Activated CD4-positive, alpha-beta T cell treated with anti-CD3 and anti-CD28 coated beads for 24 hours (primary cell): ENCODE data around the gene KLRF2.
"Not testable (repeated sequence)": the region's sequence is repeated elsewhere in the genome, so short reads cannot be mapped to it uniquely, and the experiment has no call there.

Source experiments
- DNase-seq, 2 donors: peaks; one replicate each; pipeline ENCODE4 v3.0.0-alpha.2; 2020; ENCODE audit warnings: low read depth in 2 of 2

KLRF2 gene, protein sequence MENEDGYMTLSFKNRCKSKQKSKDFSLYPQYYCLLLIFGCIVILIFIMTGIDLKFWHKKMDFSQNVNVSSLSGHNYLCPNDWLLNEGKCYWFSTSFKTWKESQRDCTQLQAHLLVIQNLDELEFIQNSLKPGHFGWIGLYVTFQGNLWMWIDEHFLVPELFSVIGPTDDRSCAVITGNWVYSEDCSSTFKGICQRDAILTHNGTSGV

GRCh38 chr12:9881246-9881645, at the start of gene KLRF2:
Gene KLRF2, plus strand, starts transcription at chr12:9881489. Its CDS starts 107 bp downstream, at chr12:9881596.
- DNase-seq = no peak

DNA sequence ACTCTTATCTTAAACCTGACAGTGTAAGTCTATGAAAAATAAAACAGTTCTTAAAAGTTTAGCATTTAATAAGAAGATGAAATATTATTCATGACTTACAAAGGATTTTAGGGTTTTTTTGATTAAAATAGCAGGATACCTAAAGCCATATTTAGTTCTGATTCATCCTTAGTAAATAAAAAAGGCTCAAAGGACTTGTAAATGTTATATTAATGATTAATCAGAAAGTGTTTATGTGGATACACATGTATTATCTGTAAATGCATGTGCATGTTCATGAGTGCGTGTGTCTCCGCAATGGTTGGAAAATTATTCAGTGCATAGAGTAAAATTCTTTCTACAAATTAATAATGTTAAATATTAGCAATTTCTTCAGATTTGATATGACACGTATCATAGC, 49.6 kb upstream of the KLRF2 start:
- DNase-seq = no peak

- no peak for DNase-seq
Measured at GRCh38 chr12:9843407-9843806, 37.9 kb upstream of the KLRF2 start.

DNA sequence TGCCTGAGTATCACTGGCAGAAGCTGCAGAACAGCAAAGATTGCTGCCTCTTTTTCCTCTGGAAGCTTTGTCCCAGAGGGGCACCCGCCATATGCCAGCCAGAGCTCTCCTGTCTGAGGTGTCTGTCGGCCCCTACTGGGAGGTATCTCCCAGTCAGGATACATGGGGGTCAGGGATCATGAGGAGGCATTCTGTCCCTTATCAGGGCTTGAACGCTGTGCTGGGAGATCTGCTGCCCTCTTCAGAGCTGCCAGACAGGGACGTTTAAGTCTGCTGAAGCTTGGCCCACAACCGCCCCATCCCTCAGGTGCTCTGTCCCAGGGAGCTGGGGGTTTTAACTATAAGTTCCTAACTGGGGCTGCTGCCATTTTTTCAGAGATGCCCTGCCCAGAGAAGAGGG, 32.4 kb upstream of the KLRF2 start:
- DNase-seq = no peak

DNA sequence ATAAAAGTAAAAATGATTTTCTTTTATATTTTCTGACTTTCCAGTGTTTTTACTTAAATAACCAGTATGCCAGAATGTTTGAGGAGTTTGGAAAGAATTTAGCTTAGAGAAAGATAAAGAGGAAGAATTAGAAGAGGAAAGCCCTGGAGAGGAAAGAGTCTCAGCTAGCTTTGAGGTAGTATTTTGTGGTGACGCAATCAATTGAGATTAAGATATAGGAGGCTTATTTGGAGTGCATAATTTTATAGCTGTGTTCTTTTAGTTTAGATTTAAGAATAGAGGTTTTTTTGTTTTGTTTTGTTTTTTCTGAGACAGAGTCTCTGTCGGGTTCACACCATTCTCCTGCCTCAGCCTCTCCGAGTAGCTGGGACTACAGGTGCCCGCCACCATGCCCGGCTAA, 30.2 kb upstream of the KLRF2 start:
- no peak for DNase-seq

DNA sequence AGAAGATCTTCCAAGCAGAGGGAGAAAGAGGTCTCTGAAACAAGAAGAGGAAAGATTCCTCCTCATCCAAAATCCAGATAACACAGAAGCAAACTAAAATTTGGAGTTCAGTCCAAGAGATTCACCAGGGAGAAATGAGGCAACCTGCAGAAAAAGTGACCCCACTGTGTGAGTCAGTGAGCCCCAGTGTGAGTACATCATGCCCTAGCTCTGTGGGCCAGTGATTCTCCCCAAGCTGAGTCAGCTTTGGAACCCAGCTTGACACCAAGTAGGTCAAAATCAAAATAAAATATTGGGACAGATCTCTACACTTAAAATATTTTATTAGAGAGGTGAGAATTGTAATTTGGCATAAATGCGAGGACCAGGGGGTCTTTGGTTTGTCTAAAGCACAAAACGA, 29.4 kb upstream of the KLRF2 start:
- no peak for DNase-seq

GRCh38 chr12:9856151-9856550, 25.1 kb upstream of the KLRF2 start:
- DNase-seq = no peak

- DNase-seq = no peak
Measured at GRCh38 chr12:9856894-9857293, 24.4 kb upstream of the KLRF2 start.

GRCh38 chr12:9858135-9858534, 23.2 kb upstream of the KLRF2 start:
- DNase-seq = no peak

GRCh38 chr12:9864913-9865675, 16.2 kb upstream of the KLRF2 start:
- no peak for DNase-seq

DNA sequence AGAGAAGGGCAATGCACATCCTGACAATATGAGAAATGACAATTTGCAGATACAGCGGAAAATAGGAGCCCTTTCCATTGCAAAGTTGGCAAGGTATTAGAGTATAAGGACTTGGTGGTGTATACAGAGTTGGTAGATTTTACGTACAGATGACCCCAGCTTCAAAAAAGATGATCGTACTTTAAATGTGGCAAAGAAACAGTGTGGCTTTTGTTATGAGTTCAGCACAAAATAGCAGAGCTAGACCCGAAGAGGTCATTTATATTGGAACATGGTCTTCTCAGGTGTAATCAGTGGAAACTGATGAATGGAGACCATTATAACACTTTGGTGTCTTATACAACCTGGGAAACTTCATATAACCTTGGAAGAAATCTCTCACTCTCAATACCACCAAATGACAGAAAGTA, 14.4 kb upstream of the KLRF2 start:
- no peak for DNase-seq

DNA sequence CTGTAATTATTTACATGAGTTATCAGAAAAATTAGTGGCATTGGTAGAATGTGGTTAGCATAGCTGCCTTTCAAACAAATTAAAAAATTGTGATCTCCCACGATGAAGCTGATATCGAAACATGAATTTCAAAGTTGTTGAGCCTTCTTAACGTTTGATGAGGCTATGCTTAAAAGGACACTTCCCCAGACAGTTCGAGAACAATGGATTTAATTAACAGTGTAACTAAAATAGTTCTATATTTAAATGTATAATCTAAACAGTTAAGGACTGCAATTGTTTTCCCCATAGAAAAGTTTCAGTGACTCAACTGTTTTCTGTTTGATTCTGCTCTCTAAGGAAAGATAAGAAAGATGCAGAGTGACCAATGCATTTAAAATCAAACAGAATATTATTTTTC, 13.8 kb upstream of the KLRF2 start:
- DNase-seq = no peak

DNA sequence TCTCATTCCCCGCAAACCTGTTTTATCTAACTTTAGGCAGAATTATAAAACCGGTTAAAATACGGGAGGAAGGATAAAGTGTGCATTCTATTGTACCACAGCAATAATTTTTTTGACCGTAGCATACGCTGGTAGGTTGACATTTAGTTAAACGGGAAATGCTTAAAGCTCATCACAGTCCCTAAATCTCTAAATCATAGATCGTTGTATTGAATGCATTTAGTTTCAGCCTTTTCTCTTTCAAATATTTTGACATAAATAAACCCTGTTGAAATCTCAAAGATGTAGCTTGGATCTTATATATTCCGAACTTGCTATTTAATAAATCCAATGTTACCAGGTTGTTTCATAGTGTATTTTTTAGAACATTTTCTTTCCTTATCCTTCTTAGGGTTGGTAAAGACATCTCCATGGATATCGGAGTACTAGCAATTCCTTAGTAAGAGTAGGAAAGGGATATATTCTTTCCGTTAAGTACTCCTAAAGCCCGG, 12.9 kb upstream of the KLRF2 start:
- DNase-seq = no peak

GRCh38 chr12:9868951-9869306, 12.4 kb upstream of the KLRF2 start:
- no peak for DNase-seq

- DNase-seq = peak in 1 of 2 donors; percentile 13
Measured at GRCh38 chr12:9869307-9870161, 11.8 kb upstream of the KLRF2 start, which contains the start of gene CLEC2B. Gene CLEC2B, minus strand, starts transcription at chr12:9869354.

DNA sequence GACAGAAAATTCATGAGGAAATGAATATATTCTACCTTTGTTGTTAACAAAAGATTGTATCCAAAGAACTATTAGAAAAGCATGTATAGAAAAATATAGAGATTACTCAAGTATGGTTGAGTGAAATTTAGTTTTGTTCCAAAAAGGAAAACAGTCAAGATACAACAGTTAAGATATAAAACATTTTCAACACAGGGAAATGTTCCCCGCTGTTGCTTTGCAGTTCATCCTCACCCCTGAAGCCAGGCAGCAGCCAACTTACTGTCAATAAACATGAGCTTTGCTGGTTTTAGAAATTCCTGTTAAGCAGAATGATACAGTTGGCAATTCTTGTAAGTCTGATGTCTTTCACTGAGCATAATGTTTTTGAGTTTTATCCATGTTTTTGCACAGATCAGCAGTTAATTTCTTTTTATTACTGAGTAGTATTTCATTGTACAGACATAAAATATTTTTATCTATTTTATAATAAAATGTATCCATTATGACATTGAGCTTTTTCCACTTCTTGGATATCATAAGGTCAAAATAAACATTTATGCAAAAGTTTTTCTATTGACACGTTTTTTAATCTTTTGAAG, 10.9 kb upstream of the KLRF2 start:
- DNase-seq = no peak

GRCh38 chr12:9872162-9872561, 9.1 kb upstream of the KLRF2 start:
- DNase-seq = no peak

- no peak for DNase-seq
Measured at GRCh38 chr12:9872742-9873141, 8.5 kb upstream of the KLRF2 start.

GRCh38 chr12:9876120-9876519, 5.2 kb upstream of the KLRF2 start:
- DNase-seq = not testable (repeated sequence)

GRCh38 chr12:9880532-9881078, 684 bp upstream of the KLRF2 start:
- no peak for DNase-seq

- no peak for DNase-seq
Measured at GRCh38 chr12:9881988-9882387, 699 bp downstream of the KLRF2 start.

DNA sequence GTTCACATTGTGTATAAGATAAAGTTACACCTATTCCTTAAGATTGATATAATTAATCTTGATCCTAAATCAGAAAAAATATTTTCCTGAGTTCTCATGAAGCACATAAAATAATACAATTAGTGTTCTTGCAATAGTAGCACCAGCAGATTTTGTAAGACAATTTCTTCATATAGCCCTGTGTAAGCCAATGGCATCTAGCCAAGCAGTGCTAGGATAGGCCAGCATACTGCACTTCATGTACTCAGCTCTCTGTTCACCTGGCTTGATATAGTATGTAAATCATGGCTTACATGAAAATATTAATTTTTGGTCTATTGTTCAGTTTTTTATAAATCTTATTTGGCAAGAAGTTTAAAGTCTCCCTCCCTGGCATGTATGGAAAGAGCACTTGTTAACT, 1.9 kb downstream of the KLRF2 start:
- no peak for DNase-seq
